Parathyroid adenoma (tissue), 2 donors: ENCODE results near the gene KRT31.

Experiments used
- H2AFZ ChIP-seq: fragments of 300-600 bp; sonication (generic); one replicate; pipeline ENCODE4 v1.7.0; 2017; ENCODE audit warnings: antibody characterized with exemption, mild to moderate bottlenecking
- H3K27ac ChIP-seq: fragments of 300-600 bp; sonication (generic); one replicate; pipeline ENCODE4 v1.7.0; 2017
- H3K27me3 ChIP-seq: fragments of 300-600 bp; sonication (generic); one replicate; pipeline ENCODE4 v1.7.0; 2017; ENCODE audit warnings: low read length; ENCODE audit not compliant: control insufficient read depth, insufficient read depth
- H3K36me3 ChIP-seq: fragments of 300-600 bp; sonication (generic); one replicate; pipeline ENCODE4 v1.7.0; 2017; ENCODE audit warnings: low read length; ENCODE audit not compliant: control insufficient read depth, insufficient read depth
- H3K4me1 ChIP-seq: fragments of 300-600 bp; sonication (generic); one replicate; pipeline ENCODE4 v1.7.0; 2017; ENCODE audit warnings: control low read depth
- H3K4me2 ChIP-seq: fragments of 300-600 bp; sonication (generic); one replicate; pipeline ENCODE4 v1.7.0; 2017; ENCODE audit warnings: low read length
- H3K4me3 ChIP-seq: fragments of 300-600 bp; sonication (generic); one replicate; pipeline ENCODE4 v1.7.0; 2017; ENCODE audit warnings: low read depth, low read length
- H3K79me2 ChIP-seq: fragments of 300-600 bp; sonication (generic); one replicate; pipeline ENCODE4 v1.7.0; 2017; ENCODE audit warnings: control low read depth
- H3K9ac ChIP-seq: fragments of 300-600 bp; sonication (generic); one replicate; pipeline ENCODE4 v1.7.0; 2017; ENCODE audit warnings: mild to moderate bottlenecking
- H3K9me3 ChIP-seq: fragments of 300-600 bp; sonication (generic); one replicate; pipeline ENCODE4 v1.7.0; 2017; ENCODE audit warnings: low read length; ENCODE audit not compliant: control insufficient read depth
- TF ChIP-seq, protein P1 (sequence below): fragments of 300-600 bp; sonication (generic); IDR thresholded peaks from one replicate; pipeline ENCODE4 v1.7.0; 2017; ENCODE audit warnings: antibody characterized with exemption, mild to moderate bottlenecking
- donor health status: primary hyperparathyroidism.

KRT31 gene

GRCh38 chr17:41396996-41397660, at the start of gene KRT31:
KRT31 (minus strand) TSS chr17:41397608; CDS start chr17:41397539, 69 bp downstream.
- Histone ChIP-seq H3K9me3 (no peaks in the 10 kb centered on the region), H3K4me3 (no peak within 1 kb of the TSS), H3K79me2 (no peaks in the 10 kb centered on the region)

GRCh38 chr17:41446806-41447205, 49.4 kb upstream of the KRT31 start:
- no peak overlapping the region for H3K9ac ChIP-seq
- no peak overlapping the region for H3K4me3 ChIP-seq
- H3K36me3 ChIP-seq: no peaks in the 10 kb centered on the region
- H2AFZ ChIP-seq: no peak overlapping the region
- H3K27me3 ChIP-seq: no peaks in the 10 kb centered on the region
- no peak overlapping the region for H3K27ac ChIP-seq
- TF ChIP-seq, protein P1, sequence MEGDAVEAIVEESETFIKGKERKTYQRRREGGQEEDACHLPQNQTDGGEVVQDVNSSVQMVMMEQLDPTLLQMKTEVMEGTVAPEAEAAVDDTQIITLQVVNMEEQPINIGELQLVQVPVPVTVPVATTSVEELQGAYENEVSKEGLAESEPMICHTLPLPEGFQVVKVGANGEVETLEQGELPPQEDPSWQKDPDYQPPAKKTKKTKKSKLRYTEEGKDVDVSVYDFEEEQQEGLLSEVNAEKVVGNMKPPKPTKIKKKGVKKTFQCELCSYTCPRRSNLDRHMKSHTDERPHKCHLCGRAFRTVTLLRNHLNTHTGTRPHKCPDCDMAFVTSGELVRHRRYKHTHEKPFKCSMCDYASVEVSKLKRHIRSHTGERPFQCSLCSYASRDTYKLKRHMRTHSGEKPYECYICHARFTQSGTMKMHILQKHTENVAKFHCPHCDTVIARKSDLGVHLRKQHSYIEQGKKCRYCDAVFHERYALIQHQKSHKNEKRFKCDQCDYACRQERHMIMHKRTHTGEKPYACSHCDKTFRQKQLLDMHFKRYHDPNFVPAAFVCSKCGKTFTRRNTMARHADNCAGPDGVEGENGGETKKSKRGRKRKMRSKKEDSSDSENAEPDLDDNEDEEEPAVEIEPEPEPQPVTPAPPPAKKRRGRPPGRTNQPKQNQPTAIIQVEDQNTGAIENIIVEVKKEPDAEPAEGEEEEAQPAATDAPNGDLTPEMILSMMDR: no peak
- no peaks in the 10 kb centered on the region for H3K79me2 ChIP-seq
- H3K4me2 ChIP-seq: no peak overlapping the region
- no peaks in the 10 kb centered on the region for H3K4me1 ChIP-seq
- H3K9me3 ChIP-seq: no peaks in the 10 kb centered on the region

More at GRCh38 chr17:41396996-41397660, at the start of gene KRT31:
- Histone ChIP-seq H3K27me3 (no peaks in the 10 kb centered on the region), H3K36me3 (no peaks in the 10 kb centered on the region), H3K4me2 (no peak within 1 kb of the TSS), H3K4me1 (no peaks in the 10 kb centered on the region), H3K27ac (no peak within 1 kb of the TSS), H3K9ac (no peak within 1 kb of the TSS), H2AFZ (no peak within 1 kb of the TSS)
- TF ChIP-seq, protein P1: no peak

DNA sequence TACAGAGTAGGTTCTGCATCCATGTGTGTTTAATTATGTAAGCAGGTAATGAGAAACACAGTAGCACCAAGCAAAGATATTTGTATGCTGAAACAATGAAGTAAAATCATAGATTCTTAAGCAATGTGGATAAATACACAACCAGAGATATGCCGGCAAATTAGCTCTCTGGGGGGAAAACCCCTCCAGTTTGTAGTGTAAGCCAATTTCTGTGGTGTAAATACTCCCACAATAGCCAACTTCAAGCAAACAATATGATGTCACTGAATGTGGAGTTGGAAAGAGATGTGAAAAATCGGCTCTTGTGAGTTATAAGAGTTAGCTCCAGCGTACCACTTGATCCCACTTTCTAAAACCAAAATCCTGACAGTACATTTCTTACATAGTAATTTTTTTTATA, 47.2 kb upstream of the KRT31 start:
- Histone ChIP-seq H3K27ac (no peak overlapping the region), H3K36me3 (no peaks in the 10 kb centered on the region), H3K4me2 (no peak overlapping the region), H3K9ac (no peak overlapping the region), H3K27me3 (no peaks in the 10 kb centered on the region), H3K9me3 (no peaks in the 10 kb centered on the region), H3K4me1 (no peaks in the 10 kb centered on the region), H2AFZ (no peak overlapping the region), H3K79me2 (no peaks in the 10 kb centered on the region), H3K4me3 (no peak overlapping the region)
- TF ChIP-seq, protein P1: no peak

- Histone ChIP-seq H3K27ac (no peak overlapping the region), H3K4me1 (no peaks in the 10 kb centered on the region), H3K9ac (no peak overlapping the region), H3K36me3 (no peaks in the 10 kb centered on the region), H3K27me3 (no peaks in the 10 kb centered on the region), H3K9me3 (no peaks in the 10 kb centered on the region), H3K4me3 (no peak overlapping the region), H2AFZ (no peak overlapping the region), H3K79me2 (no peaks in the 10 kb centered on the region), H3K4me2 (no peak overlapping the region)
- TF ChIP-seq, protein P1: no peak
Measured at GRCh38 chr17:41444186-41444585, 46.8 kb upstream of the KRT31 start.

DNA sequence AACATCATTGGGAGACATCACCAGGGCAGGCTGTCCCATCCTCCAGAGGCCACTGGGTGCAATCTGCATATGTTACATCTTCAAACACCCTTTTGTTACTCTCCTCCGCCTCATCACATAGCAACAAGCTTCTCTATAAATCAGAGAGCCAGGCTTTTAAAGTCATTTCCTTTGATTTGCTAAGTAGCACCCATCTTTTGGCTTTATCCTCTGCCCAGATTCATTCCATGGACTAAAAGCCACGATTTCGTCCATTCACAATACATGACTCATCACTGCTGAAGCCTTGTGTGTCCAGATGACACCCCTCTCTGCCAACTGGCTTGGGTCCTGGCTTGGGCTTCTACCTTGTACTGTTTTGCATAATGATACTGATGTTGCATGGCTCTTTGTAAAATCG, 45.3 kb upstream of the KRT31 start:
- TF ChIP-seq, protein P1: no peak

More for the DNA sequence above, 45.3 kb upstream of the KRT31 start:
- Histone ChIP-seq H3K27ac (no peak overlapping the region), H3K27me3 (no peaks in the 10 kb centered on the region), H3K4me1 (no peaks in the 10 kb centered on the region), H2AFZ (no peak overlapping the region), H3K79me2 (no peaks in the 10 kb centered on the region), H3K9ac (no peak overlapping the region), H3K4me3 (no peak overlapping the region), H3K36me3 (no peaks in the 10 kb centered on the region), H3K9me3 (no peaks in the 10 kb centered on the region), H3K4me2 (no peak overlapping the region)
